ENCODE results near the gene LIN28B.

The LIN28B gene

GRCh38 chr6:105042648-105043047 is 85.7 kb downstream of the LIN28B start:
- TF ChIP-seq CTCF (IDR thresholded peaks at IDR 0.05; ENCODE audit: low read depth, low read length), result no peak
- no peak for DNase-seq (ENCODE audit: low read depth, low spot score)
- in situ Hi-C loops (cut with HindIII; ENCODE audit: low sequenced_read_pairs), result no loop called here
- no peak overlapping the region for H3K4me3 ChIP-seq (ENCODE audit: low read depth, low read length)

GRCh38 chr6:105043979-105044378 is 87.1 kb downstream of the LIN28B start:
- H3K4me3 ChIP-seq (ENCODE audit: low read depth, low read length), result no peak overlapping the region
- no peak for DNase-seq (ENCODE audit: low read depth, low spot score)
- TF ChIP-seq CTCF (IDR thresholded peaks at IDR 0.05; ENCODE audit: low read depth, low read length), result no peak
- in situ Hi-C loops (cut with HindIII; ENCODE audit: low sequenced_read_pairs), result no loop called here

- in situ Hi-C loops (cut with HindIII; ENCODE audit: low sequenced_read_pairs), result no loop called here
- DNase-seq (ENCODE audit: low read depth, low spot score), result peak; percentile 3
- TF ChIP-seq CTCF (IDR thresholded peaks at IDR 0.05; ENCODE audit: low read depth, low read length), result no peak
- no peak overlapping the region for H3K4me3 ChIP-seq (ENCODE audit: low read depth, low read length)
Measured at GRCh38 chr6:105045526-105045925, 88.6 kb downstream of the LIN28B start.

- no peak for TF ChIP-seq CTCF (IDR thresholded peaks at IDR 0.05; ENCODE audit: low read depth, low read length)
- no peak for DNase-seq (ENCODE audit: low read depth, low spot score)
- in situ Hi-C loops (cut with HindIII; ENCODE audit: low sequenced_read_pairs), result no loop called here
- no peak overlapping the region for H3K4me3 ChIP-seq (ENCODE audit: low read depth, low read length)
Measured at GRCh38 chr6:105051941-105052471, 95.1 kb downstream of the LIN28B start.

- DNase-seq (ENCODE audit: low read depth, low spot score), result no peak
- H3K4me3 ChIP-seq (ENCODE audit: low read depth, low read length), result no peak overlapping the region
- in situ Hi-C loops (cut with HindIII; ENCODE audit: low sequenced_read_pairs), result no loop called here
- no peak for TF ChIP-seq CTCF (IDR thresholded peaks at IDR 0.05; ENCODE audit: low read depth, low read length)
Measured at GRCh38 chr6:105056646-105057045, 99.7 kb downstream of the LIN28B start.

- H3K4me3 ChIP-seq (ENCODE audit: low read depth, low read length), result no peak overlapping the region
- TF ChIP-seq CTCF (IDR thresholded peaks at IDR 0.05; ENCODE audit: low read depth, low read length), result no peak
- DNase-seq (ENCODE audit: low read depth, low spot score), result no peak
- in situ Hi-C loops (cut with HindIII; ENCODE audit: low sequenced_read_pairs), result no loop called here
Measured at GRCh38 chr6:105057160-105057559, 100.3 kb downstream of the LIN28B start.

- TF ChIP-seq CTCF (IDR thresholded peaks at IDR 0.05; ENCODE audit: low read depth, low read length), result no peak
- no peak overlapping the region for H3K4me3 ChIP-seq (ENCODE audit: low read depth, low read length)
- in situ Hi-C loops (cut with HindIII; ENCODE audit: low sequenced_read_pairs), result no loop called here
- no peak for DNase-seq (ENCODE audit: low read depth, low spot score)
Measured at GRCh38 chr6:105058316-105058715, 101.4 kb downstream of the LIN28B start.

Measured in astrocyte of the spinal cord (primary cell).